ENCODE data around the gene RHOB. TPM values are rescaled to one million over a fixed set of nuclear protein-coding genes. Genes with fewer than 3 reads are reported as not detected.

The RHOB gene
- total and polyA plus RNA-seq, 2 of the 13 experiments (the other 11 are each of a cell fraction or from before 2014, with no cell fraction given), result 192 to 268 TPM

DNA sequence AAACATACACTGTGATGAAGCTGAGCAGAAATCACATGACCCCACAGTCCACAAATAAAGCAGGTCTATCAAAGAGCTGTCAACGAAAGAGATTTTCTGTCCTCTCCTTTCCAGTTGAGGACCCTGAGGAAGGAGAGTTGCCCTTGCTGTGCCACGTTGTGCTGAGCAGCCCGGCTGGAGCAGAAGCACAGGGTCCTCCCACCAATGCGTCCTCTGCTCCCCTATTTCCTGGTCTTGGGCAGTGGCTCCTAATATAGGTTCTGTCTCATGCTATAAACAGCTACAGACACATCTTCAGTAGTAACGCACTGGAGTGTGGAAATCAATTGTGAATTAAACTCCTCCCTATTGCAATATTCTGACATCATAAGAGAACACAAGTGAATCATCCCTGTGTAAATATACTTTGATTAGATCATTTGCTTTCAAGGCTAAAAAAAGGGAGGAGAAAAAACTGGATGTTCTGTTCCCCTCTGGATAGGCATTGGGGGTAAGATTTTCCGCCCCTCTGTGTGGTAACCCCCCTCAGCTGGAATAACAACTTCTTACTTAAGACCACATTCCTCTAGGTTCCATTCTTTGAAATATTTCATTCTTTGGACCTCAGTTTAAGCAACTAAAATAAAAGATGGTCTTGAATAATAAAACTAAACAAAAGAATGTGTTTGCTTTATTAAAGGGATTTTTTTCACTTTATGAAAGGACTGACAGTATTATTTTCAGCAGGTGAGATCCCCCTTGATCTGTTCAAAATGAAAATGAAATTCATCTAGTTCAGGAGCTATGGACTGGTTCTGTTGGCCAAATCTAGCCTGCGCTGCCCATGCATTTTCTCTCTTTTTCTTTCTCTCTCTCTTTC is 8.3 kb upstream of the RHOB start (continued):
- TF ChIP-seq, protein P1, sequence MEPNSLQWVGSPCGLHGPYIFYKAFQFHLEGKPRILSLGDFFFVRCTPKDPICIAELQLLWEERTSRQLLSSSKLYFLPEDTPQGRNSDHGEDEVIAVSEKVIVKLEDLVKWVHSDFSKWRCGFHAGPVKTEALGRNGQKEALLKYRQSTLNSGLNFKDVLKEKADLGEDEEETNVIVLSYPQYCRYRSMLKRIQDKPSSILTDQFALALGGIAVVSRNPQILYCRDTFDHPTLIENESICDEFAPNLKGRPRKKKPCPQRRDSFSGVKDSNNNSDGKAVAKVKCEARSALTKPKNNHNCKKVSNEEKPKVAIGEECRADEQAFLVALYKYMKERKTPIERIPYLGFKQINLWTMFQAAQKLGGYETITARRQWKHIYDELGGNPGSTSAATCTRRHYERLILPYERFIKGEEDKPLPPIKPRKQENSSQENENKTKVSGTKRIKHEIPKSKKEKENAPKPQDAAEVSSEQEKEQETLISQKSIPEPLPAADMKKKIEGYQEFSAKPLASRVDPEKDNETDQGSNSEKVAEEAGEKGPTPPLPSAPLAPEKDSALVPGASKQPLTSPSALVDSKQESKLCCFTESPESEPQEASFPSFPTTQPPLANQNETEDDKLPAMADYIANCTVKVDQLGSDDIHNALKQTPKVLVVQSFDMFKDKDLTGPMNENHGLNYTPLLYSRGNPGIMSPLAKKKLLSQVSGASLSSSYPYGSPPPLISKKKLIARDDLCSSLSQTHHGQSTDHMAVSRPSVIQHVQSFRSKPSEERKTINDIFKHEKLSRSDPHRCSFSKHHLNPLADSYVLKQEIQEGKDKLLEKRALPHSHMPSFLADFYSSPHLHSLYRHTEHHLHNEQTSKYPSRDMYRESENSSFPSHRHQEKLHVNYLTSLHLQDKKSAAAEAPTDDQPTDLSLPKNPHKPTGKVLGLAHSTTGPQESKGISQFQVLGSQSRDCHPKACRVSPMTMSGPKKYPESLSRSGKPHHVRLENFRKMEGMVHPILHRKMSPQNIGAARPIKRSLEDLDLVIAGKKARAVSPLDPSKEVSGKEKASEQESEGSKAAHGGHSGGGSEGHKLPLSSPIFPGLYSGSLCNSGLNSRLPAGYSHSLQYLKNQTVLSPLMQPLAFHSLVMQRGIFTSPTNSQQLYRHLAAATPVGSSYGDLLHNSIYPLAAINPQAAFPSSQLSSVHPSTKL (CRISPR knock-in tag; IDR thresholded peaks at IDR 0.05), result peak; percentile 73
- TF ChIP-seq ZNF501 (CRISPR knock-in tag; IDR thresholded peaks at IDR 0.05), result no peak
- TF ChIP-seq ZNF180 (CRISPR knock-in tag; IDR thresholded peaks at IDR 0.05; ENCODE audit: borderline replicate concordance, low read depth), result no peak
- TF ChIP-seq, protein P2, sequence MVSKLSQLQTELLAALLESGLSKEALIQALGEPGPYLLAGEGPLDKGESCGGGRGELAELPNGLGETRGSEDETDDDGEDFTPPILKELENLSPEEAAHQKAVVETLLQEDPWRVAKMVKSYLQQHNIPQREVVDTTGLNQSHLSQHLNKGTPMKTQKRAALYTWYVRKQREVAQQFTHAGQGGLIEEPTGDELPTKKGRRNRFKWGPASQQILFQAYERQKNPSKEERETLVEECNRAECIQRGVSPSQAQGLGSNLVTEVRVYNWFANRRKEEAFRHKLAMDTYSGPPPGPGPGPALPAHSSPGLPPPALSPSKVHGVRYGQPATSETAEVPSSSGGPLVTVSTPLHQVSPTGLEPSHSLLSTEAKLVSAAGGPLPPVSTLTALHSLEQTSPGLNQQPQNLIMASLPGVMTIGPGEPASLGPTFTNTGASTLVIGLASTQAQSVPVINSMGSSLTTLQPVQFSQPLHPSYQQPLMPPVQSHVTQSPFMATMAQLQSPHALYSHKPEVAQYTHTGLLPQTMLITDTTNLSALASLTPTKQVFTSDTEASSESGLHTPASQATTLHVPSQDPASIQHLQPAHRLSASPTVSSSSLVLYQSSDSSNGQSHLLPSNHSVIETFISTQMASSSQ (IDR thresholded peaks at IDR 0.05; ENCODE audit: low read depth), result no peak
- TF ChIP-seq, protein P2 (CRISPR knock-in tag; IDR thresholded peaks at IDR 0.05; ENCODE audit: borderline replicate concordance), result no peak
- TF ChIP-seq SOX5 (CRISPR knock-in tag; IDR thresholded peaks at IDR 0.05; ENCODE audit: borderline replicate concordance), result peak; percentile 53; the same call in 1 of the 2 replicates
- TF ChIP-seq, protein P3, sequence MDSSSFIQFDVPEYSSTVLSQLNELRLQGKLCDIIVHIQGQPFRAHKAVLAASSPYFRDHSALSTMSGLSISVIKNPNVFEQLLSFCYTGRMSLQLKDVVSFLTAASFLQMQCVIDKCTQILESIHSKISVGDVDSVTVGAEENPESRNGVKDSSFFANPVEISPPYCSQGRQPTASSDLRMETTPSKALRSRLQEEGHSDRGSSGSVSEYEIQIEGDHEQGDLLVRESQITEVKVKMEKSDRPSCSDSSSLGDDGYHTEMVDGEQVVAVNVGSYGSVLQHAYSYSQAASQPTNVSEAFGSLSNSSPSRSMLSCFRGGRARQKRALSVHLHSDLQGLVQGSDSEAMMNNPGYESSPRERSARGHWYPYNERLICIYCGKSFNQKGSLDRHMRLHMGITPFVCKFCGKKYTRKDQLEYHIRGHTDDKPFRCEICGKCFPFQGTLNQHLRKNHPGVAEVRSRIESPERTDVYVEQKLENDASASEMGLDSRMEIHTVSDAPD (CRISPR knock-in tag; IDR thresholded peaks at IDR 0.05), result no peak
- TF ChIP-seq TAF15 (IDR thresholded peaks at IDR 0.05; ENCODE audit: low read depth, low read length, poor library complexity, severe bottlenecking), result no peak
- TF ChIP-seq, protein P4, sequence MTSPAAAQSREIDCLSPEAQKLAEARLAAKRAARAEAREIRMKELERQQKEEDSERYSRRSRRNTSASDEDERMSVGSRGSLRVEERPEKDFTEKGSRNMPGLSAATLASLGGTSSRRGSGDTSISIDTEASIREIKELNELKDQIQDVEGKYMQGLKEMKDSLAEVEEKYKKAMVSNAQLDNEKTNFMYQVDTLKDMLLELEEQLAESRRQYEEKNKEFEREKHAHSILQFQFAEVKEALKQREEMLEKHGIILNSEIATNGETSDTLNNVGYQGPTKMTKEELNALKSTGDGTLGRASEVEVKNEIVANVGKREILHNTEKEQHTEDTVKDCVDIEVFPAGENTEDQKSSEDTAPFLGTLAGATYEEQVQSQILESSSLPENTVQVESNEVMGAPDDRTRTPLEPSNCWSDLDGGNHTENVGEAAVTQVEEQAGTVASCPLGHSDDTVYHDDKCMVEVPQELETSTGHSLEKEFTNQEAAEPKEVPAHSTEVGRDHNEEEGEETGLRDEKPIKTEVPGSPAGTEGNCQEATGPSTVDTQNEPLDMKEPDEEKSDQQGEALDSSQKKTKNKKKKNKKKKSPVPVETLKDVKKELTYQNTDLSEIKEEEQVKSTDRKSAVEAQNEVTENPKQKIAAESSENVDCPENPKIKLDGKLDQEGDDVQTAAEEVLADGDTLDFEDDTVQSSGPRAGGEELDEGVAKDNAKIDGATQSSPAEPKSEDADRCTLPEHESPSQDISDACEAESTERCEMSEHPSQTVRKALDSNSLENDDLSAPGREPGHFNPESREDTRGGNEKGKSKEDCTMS (CRISPR knock-in tag; conservative IDR thresholded peaks at IDR 0.05), result no peak
- TF ChIP-seq PLRG1 (conservative IDR thresholded peaks at IDR 0.05), result no peak
- no peak for TF ChIP-seq BHLHE40 (IDR thresholded peaks at IDR 0.05; ENCODE audit: low read length)
- TF ChIP-seq ZNF326 (CRISPR knock-in tag; IDR thresholded peaks at IDR 0.05; ENCODE audit: borderline replicate concordance), result no peak
- TF ChIP-seq XRCC5 (optimal IDR thresholded peaks at IDR 0.05; ENCODE audit: low read length), result no peak
- TF ChIP-seq, protein P5, sequence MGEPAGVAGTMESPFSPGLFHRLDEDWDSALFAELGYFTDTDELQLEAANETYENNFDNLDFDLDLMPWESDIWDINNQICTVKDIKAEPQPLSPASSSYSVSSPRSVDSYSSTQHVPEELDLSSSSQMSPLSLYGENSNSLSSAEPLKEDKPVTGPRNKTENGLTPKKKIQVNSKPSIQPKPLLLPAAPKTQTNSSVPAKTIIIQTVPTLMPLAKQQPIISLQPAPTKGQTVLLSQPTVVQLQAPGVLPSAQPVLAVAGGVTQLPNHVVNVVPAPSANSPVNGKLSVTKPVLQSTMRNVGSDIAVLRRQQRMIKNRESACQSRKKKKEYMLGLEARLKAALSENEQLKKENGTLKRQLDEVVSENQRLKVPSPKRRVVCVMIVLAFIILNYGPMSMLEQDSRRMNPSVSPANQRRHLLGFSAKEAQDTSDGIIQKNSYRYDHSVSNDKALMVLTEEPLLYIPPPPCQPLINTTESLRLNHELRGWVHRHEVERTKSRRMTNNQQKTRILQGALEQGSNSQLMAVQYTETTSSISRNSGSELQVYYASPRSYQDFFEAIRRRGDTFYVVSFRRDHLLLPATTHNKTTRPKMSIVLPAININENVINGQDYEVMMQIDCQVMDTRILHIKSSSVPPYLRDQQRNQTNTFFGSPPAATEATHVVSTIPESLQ (CRISPR knock-in tag; conservative IDR thresholded peaks at IDR 0.05), result no peak
